PC-3 (cell line): ENCODE measurements around the gene CFAP97D2.

Experiments
- CTCF ChIP-seq: fragments of 300-600 bp; sonication (generic); conservative IDR thresholded peaks from 2 replicates; pipeline ENCODE4 v1.5.1; 2017; ENCODE audit warnings: antibody characterized with exemption, low read depth, mild to moderate bottlenecking, low read length
- EZH2phosphoT487 ChIP-seq: fragments of 300-600 bp; sonication (generic); IDR thresholded peaks from 2 replicates; pipeline ENCODE4 v1.6.1; 2018; ENCODE audit warnings: mild to moderate bottlenecking, antibody characterized with exemption, low read length, borderline replicate concordance

- TF ChIP-seq CTCF (no peak), EZH2phosphoT487 (no peak)
Measured at GRCh38 chr13:114134944-114135610, 44.0 kb upstream of the CFAP97D2 start.
